HepG2 (cell line): ENCODE measurements around the gene CDKN2C. TPM values are rescaled to one million over a fixed set of nuclear protein-coding genes. Genes with fewer than 3 reads are reported as not detected.

Source experiments
- ADNP ChIP-seq: sonication (generic); formaldehyde crosslinking; IDR thresholded peaks from 2 replicates; pipeline ENCODE4 v1.4.0; 2020; ENCODE audit warnings: missing genetic modification reagents
- ATF1 ChIP-seq: IDR thresholded peaks from 2 replicates; pipeline ENCODE4 v1.6.1; 2016; ENCODE audit warnings: mild to moderate bottlenecking, control low read depth
- ATF7 ChIP-seq, 2 experiments: fragments of 450-650 bp in 1 of 2; sonication (generic) in 1 of 2; formaldehyde crosslinking in 1 of 2; IDR thresholded peaks; 2 replicates each; pipeline versions ENCODE4 v1.4.0 to v1.6.1; 2016 to 2020; ENCODE audit warnings: antibody characterized with exemption in 1 of 2, mild to moderate bottlenecking in 1 of 2, missing genetic modification reagents in 1 of 2
- HNF4A ChIP-seq: sonication (generic); formaldehyde crosslinking; IDR thresholded peaks from 2 replicates; pipeline ENCODE4 v1.4.0; 2020; ENCODE audit warnings: missing genetic modification reagents
- KLF9 ChIP-seq: IDR thresholded peaks from 2 replicates; pipeline ENCODE4 v1.6.1; 2016; ENCODE audit warnings: low read depth
- NFYC ChIP-seq: IDR thresholded peaks from 2 replicates; pipeline ENCODE4 v1.6.1; 2016; ENCODE audit warnings: missing genetic modification reagents, missing compliant biosample characterization
- RARA ChIP-seq: IDR thresholded peaks from 2 replicates; pipeline ENCODE4 v1.6.1; 2016; ENCODE audit warnings: missing genetic modification reagents, missing compliant biosample characterization
- SALL2 ChIP-seq: sonication (generic); formaldehyde crosslinking; IDR thresholded peaks from 2 replicates; pipeline ENCODE4 v1.8.1; 2023; ENCODE audit warnings: mild to moderate bottlenecking, missing genetic modification reagents, inconsistent platforms
- SAP130 ChIP-seq: IDR thresholded peaks from 2 replicates; pipeline ENCODE4 v1.6.1; 2016; ENCODE audit warnings: low read depth
- SRY ChIP-seq: sonication (generic); formaldehyde crosslinking; IDR thresholded peaks from 2 replicates; pipeline ENCODE4 v1.8.0; 2022; ENCODE audit warnings: mild to moderate bottlenecking, missing genetic modification reagents
- ZBTB3 ChIP-seq: sonication (generic); formaldehyde crosslinking; IDR thresholded peaks from 2 replicates; pipeline ENCODE4 v1.4.0; 2020; ENCODE audit warnings: low read depth, mild to moderate bottlenecking, moderate library complexity, missing genetic modification reagents, borderline replicate concordance
- ZNF567 ChIP-seq: sonication (generic); formaldehyde crosslinking; IDR thresholded peaks from 2 replicates; pipeline ENCODE4 v1.8.1; 2023; ENCODE audit warnings: mild to moderate bottlenecking, missing genetic modification reagents, borderline replicate concordance
- ZNF737 ChIP-seq: sonication (generic); formaldehyde crosslinking; IDR thresholded peaks from 2 replicates; pipeline ENCODE4 v1.5.0; 2020; ENCODE audit warnings: missing genetic modification reagents, mild to moderate bottlenecking, borderline replicate concordance
- polyA plus RNA-seq, 8 experiments: library from polyadenylated mRNA; depleted of rRNA in 3 of 8; stranded (reverse) in 7 of 8; unstranded in 1 of 8; fragments of >200 nt; fragmentation: Illumina TruSeq in 4 of 8; extraction: Trizol in 4 of 8; gene quantifications; 2 replicates each; pipeline versions ENCODE4 v1.2.1 to v1.2.3, GENCODE V29; 2011 to 2016; ENCODE audit warnings: low read depth in 4 of 8, missing spikeins in 1 of 8, mixed read lengths in 1 of 8; ENCODE audit not compliant: insufficient read depth in 1 of 8
- total RNA-seq, 5 experiments: library from RNA; depleted of rRNA; stranded (reverse); fragments of >200 nt; fragmentation: Illumina TruSeq; extraction: Trizol; gene quantifications; 2 replicates each; pipeline ENCODE4 v1.2.3, GENCODE V29; 2016; ENCODE audit warnings: low read depth in 1 of 5
- TF ChIP-seq, protein P1 (sequence below): sonication (generic); formaldehyde crosslinking; IDR thresholded peaks from 2 replicates; pipeline ENCODE4 v1.5.0; 2020; ENCODE audit warnings: mild to moderate bottlenecking, missing genetic modification reagents, borderline replicate concordance
- TF ChIP-seq, protein P2 (sequence below): sonication (generic); formaldehyde crosslinking; IDR thresholded peaks from 2 replicates; pipeline ENCODE4 v1.4.0; 2020; ENCODE audit warnings: missing genetic modification reagents, low read depth, mild to moderate bottlenecking, borderline replicate concordance
- TF ChIP-seq, protein P3 (sequence below): sonication (generic); formaldehyde crosslinking; IDR thresholded peaks from 2 replicates; pipeline ENCODE4 v1.5.0; 2020; ENCODE audit warnings: missing genetic modification reagents
- TF ChIP-seq, protein P4 (sequence below): conservative IDR thresholded peaks from 2 replicates; pipeline ENCODE4 v1.6.1; 2018; ENCODE audit warnings: missing genetic modification reagents
- TF ChIP-seq, protein P5 (sequence below): sonication (generic); formaldehyde crosslinking; IDR thresholded peaks from 2 replicates; pipeline ENCODE4 v1.5.1; 2020; ENCODE audit warnings: missing genetic modification reagents, mild to moderate bottlenecking, borderline replicate concordance
- TF ChIP-seq, protein P6 (sequence below): sonication (generic); formaldehyde crosslinking; IDR thresholded peaks from 2 replicates; pipeline ENCODE4 v1.9.0; 2022; ENCODE audit warnings: low read depth, missing genetic modification reagents

Gene CDKN2C
- total and polyA plus RNA-seq, 2 of the 13 experiments (the other 11 are each of a cell fraction or from before 2014, with no cell fraction given) = 7.8 to 13.7 TPM

DNA sequence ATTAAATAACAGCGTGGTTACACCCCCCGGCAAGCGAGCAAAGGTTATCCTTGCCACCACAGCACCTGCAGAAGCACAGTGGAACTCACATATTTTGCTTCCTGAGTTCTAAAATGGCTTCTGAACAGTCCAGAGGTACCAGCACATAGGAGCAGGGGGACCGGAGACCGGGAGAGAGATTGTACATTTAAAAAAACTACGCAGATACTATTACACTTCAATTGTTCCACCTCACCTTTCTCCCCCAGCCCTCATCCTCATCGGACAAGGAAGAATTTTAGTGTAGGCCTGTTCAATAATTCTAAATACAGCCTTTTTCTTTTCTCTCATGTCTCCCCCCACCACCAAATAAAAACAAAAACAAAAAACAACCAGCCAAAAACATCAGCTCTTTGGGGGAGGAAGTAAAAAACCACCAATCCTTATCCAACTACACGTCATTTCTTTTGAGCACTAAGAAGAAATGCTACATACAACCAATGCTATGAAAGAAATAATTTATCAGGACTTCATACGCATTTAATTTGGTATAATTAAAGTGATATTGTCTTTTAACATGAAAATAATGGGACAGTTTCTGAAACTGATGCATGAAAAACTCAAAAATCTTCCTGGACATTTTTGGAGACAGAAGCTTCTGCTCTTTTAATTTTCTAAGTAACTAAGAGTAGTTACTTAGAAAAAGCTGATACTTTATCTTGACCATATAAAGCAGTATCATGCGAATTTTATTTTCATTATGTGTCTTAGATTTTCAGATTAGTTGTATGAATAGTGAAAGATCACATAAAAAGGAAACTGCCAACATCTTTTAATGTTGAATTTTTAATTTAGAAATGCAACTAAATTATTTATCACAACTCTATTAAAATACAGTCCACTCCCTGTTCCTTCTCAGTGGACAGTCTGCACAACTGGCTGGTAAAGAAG is 9.1 kb downstream of the CDKN2C start (continued):
- no peak for TF ChIP-seq ADNP (CRISPR knock-in tag)
- TF ChIP-seq RARA (CRISPR knock-in tag) = no peak
- TF ChIP-seq, protein P1, sequence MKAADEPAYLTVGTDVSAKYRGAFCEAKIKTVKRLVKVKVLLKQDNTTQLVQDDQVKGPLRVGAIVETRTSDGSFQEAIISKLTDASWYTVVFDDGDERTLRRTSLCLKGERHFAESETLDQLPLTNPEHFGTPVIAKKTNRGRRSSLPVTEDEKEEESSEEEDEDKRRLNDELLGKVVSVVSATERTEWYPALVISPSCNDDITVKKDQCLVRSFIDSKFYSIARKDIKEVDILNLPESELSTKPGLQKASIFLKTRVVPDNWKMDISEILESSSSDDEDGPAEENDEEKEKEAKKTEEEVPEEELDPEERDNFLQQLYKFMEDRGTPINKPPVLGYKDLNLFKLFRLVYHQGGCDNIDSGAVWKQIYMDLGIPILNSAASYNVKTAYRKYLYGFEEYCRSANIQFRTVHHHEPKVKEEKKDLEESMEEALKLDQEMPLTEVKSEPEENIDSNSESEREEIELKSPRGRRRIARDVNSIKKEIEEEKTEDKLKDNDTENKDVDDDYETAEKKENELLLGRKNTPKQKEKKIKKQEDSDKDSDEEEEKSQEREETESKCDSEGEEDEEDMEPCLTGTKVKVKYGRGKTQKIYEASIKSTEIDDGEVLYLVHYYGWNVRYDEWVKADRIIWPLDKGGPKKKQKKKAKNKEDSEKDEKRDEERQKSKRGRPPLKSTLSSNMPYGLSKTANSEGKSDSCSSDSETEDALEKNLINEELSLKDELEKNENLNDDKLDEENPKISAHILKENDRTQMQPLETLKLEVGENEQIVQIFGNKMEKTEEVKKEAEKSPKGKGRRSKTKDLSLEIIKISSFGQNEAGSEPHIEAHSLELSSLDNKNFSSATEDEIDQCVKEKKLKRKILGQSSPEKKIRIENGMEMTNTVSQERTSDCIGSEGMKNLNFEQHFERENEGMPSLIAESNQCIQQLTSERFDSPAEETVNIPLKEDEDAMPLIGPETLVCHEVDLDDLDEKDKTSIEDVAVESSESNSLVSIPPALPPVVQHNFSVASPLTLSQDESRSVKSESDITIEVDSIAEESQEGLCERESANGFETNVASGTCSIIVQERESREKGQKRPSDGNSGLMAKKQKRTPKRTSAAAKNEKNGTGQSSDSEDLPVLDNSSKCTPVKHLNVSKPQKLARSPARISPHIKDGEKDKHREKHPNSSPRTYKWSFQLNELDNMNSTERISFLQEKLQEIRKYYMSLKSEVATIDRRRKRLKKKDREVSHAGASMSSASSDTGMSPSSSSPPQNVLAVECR (CRISPR knock-in tag) = no peak
- peak; percentile 64 for TF ChIP-seq HNF4A (CRISPR knock-in tag)
- TF ChIP-seq ATF7 (IDR thresholded peaks at IDR 0.05) = no peak
- TF ChIP-seq ATF7 (CRISPR knock-in tag; IDR thresholded peaks at IDR 0.05) = no peak
- no peak for TF ChIP-seq NFYC
- TF ChIP-seq, protein P2, sequence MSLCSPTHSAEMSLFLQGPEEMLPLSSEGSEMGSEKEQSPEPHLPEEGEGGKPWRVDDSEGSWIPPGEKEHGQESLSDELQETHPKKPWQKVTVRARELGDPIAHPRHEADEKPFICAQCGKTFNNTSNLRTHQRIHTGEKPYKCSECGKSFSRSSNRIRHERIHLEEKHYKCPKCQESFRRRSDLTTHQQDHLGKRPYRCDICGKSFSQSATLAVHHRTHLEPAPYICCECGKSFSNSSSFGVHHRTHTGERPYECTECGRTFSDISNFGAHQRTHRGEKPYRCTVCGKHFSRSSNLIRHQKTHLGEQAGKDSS (CRISPR knock-in tag) = no peak
- no peak for TF ChIP-seq ZNF737
- TF ChIP-seq, protein P3, sequence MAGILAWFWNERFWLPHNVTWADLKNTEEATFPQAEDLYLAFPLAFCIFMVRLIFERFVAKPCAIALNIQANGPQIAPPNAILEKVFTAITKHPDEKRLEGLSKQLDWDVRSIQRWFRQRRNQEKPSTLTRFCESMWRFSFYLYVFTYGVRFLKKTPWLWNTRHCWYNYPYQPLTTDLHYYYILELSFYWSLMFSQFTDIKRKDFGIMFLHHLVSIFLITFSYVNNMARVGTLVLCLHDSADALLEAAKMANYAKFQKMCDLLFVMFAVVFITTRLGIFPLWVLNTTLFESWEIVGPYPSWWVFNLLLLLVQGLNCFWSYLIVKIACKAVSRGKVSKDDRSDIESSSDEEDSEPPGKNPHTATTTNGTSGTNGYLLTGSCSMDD (CRISPR knock-in tag) = no peak
- TF ChIP-seq, protein P4, sequence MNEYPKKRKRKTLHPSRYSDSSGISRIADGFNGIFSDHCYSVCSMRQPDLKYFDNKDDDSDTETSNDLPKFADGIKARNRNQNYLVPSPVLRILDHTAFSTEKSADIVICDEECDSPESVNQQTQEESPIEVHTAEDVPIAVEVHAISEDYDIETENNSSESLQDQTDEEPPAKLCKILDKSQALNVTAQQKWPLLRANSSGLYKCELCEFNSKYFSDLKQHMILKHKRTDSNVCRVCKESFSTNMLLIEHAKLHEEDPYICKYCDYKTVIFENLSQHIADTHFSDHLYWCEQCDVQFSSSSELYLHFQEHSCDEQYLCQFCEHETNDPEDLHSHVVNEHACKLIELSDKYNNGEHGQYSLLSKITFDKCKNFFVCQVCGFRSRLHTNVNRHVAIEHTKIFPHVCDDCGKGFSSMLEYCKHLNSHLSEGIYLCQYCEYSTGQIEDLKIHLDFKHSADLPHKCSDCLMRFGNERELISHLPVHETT = no peak
- no peak for TF ChIP-seq SALL2
- TF ChIP-seq, protein P5, sequence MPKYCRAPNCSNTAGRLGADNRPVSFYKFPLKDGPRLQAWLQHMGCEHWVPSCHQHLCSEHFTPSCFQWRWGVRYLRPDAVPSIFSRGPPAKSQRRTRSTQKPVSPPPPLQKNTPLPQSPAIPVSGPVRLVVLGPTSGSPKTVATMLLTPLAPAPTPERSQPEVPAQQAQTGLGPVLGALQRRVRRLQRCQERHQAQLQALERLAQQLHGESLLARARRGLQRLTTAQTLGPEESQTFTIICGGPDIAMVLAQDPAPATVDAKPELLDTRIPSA (CRISPR knock-in tag) = no peak
- TF ChIP-seq, protein P6, sequence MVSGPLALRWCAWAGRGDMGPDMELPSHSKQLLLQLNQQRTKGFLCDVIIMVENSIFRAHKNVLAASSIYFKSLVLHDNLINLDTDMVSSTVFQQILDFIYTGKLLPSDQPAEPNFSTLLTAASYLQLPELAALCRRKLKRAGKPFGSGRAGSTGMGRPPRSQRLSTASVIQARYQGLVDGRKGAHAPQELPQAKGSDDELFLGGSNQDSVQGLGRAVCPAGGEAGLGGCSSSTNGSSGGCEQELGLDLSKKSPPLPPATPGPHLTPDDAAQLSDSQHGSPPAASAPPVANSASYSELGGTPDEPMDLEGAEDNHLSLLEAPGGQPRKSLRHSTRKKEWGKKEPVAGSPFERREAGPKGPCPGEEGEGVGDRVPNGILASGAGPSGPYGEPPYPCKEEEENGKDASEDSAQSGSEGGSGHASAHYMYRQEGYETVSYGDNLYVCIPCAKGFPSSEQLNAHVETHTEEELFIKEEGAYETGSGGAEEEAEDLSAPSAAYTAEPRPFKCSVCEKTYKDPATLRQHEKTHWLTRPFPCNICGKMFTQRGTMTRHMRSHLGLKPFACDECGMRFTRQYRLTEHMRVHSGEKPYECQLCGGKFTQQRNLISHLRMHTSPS (CRISPR knock-in tag) = no peak
- TF ChIP-seq SAP130 (CRISPR knock-in tag) = peak; percentile 7; the same call in 1 of the 2 replicates
- no peak for TF ChIP-seq ZNF567 (CRISPR knock-in tag)
- 0 out of 2 replicates have a peak, but pooled peaks have one; percentile 5 for TF ChIP-seq SRY (CRISPR knock-in tag)
- no peak for TF ChIP-seq KLF9 (CRISPR knock-in tag)
- TF ChIP-seq ATF1 (CRISPR knock-in tag) = no peak
- no peak for TF ChIP-seq ZBTB3
